Small intestine (tissue), 7 donors: ENCODE data around the gene SLC39A10. TPM values are rescaled to one million over a fixed set of nuclear protein-coding genes. Genes with fewer than 3 reads are reported as not detected.
"Not testable (repeated sequence)": the region's sequence is repeated elsewhere in the genome, so short reads cannot be mapped to it uniquely, and the experiment has no call there.

Source experiments
- DNase-seq, 2 donors: peaks; one replicate each; pipeline versions ENCODE4 v3.0.0 to v3.0.0-alpha.2; 2013
- FAIRE-seq: peaks from 2 replicates; lab custom pipeline; 2012; peaks lifted over from hg19 to GRCh38; lab: Jason Lieb, UNC
- H3K27ac ChIP-seq, 3 donors: one replicate each; pipeline ENCODE4 v1.5.1; 2013; ENCODE audit warnings: low read length in 2 of 3, mild to moderate bottlenecking in 2 of 3, control low read depth in 1 of 3, inconsistent platforms in 1 of 3, low read depth in 1 of 3, moderate library complexity in 1 of 3
- H3K27me3 ChIP-seq, 3 donors: one replicate each; pipeline ENCODE4 v1.6.1; 2013; ENCODE audit warnings: low read length in 3 of 3, inconsistent platforms in 1 of 3; ENCODE audit not compliant: control insufficient read depth in 3 of 3, insufficient read depth in 3 of 3
- H3K36me3 ChIP-seq, 3 donors: one replicate each; pipeline ENCODE4 v1.6.1; 2013; ENCODE audit warnings: low read length in 3 of 3, inconsistent platforms in 1 of 3, low read depth in 1 of 3, mild to moderate bottlenecking in 1 of 3, moderate library complexity in 1 of 3; ENCODE audit not compliant: control insufficient read depth in 3 of 3, insufficient read depth in 2 of 3
- H3K4me1 ChIP-seq, 3 donors: one replicate each; pipeline ENCODE4 v1.6.1; 2013; ENCODE audit warnings: low read length in 2 of 3, inconsistent platforms in 1 of 3, low read depth in 1 of 3, mild to moderate bottlenecking in 1 of 3, moderate library complexity in 1 of 3; ENCODE audit not compliant: control insufficient read depth in 3 of 3, insufficient read depth in 2 of 3
- H3K4me3 ChIP-seq, 3 donors: one replicate each; pipeline ENCODE4 v1.5.1; 2013; ENCODE audit warnings: low read length in 3 of 3, control low read depth in 1 of 3, inconsistent platforms in 1 of 3, low read depth in 1 of 3, mild to moderate bottlenecking in 1 of 3, moderate library complexity in 1 of 3
- H3K9me3 ChIP-seq, 2 donors: one replicate each; pipeline ENCODE4 v1.6.1; 2013; ENCODE audit warnings: low read depth in 1 of 2, low read length in 1 of 2; ENCODE audit not compliant: control insufficient read depth in 2 of 2, insufficient read depth in 1 of 2
- WGBS, 3 donors: extraction: QIAGEN DNeasy Blood & Tissue Kit; methylation state at CpG; one replicate each; pipeline ENCODE4 v1.1.7; 2013; 5-methylcytosine and 5-hydroxymethylcytosine counted together
- polyA plus RNA-seq, 4 donors: library from polyadenylated mRNA; stranded (reverse) in 3 of 4; unstranded in 1 of 4; fragments of 200-250 nt in 3 of 4; fragments of 120-200 nt in 1 of 4; gene quantifications; one replicate each; pipeline versions ENCODE4 v1.2.1 to v1.2.3, GENCODE V29; 2013
- donor health status: healthy with polysubstance abuse.
- donor health status: control.
- donor health status: control.
- donor health status: Bipolar disorder and iron deficiency.
- donor health status: healthy.

The SLC39A10 gene
- polyA plus RNA-seq, 4 donors: 0.89 to 24.6 (median 7.3) TPM

GRCh38 chr2:195648370-195648769 is 8.7 kb upstream of the SLC39A10 start:
- not testable (repeated sequence) for H3K4me1 ChIP-seq, DNase-seq, H3K4me3 ChIP-seq, H3K9me3 ChIP-seq, H3K27me3 ChIP-seq, H3K27ac ChIP-seq, FAIRE-seq, H3K36me3 ChIP-seq
- WGBS, 3 donors: 93 to 94% (median 93%) methylated on average over 2 of the region's 2 CpGs

GRCh38 chr2:195648787-195649186 is 8.2 kb upstream of the SLC39A10 start:
- no peak for FAIRE-seq
- no peak overlapping the region for H3K27ac ChIP-seq
- WGBS, 3 donors: 73 to 86% (median 81%) methylated on average over 5 of the region's 5 CpGs

GRCh38 chr2:195649629-195650190 is 7.3 kb upstream of the SLC39A10 start:
- 72 to 81% (median 74%) methylated on average over 6 of the region's 6 CpGs for WGBS, 3 donors
- DNase-seq: no peak
- H3K9me3 ChIP-seq: no peaks in the 10 kb centered on the region
- no peaks in the 10 kb centered on the region for H3K27me3 ChIP-seq
- peak overlapping the region in 1 of 3 donors; percentile 70 for H3K27ac ChIP-seq
- no peak overlapping the region for H3K4me3 ChIP-seq
- no peaks in the 10 kb centered on the region for H3K4me1 ChIP-seq
- FAIRE-seq: no peak
- no peaks in the 10 kb centered on the region for H3K36me3 ChIP-seq

More at GRCh38 chr2:195648787-195649186, 8.2 kb upstream of the SLC39A10 start:
- H3K9me3 ChIP-seq: no peaks in the 10 kb centered on the region
- DNase-seq: no peak
- H3K36me3 ChIP-seq: no peaks in the 10 kb centered on the region
- H3K27me3 ChIP-seq: no peaks in the 10 kb centered on the region
- H3K4me3 ChIP-seq: no peak overlapping the region
- H3K4me1 ChIP-seq: no peaks in the 10 kb centered on the region

DNA sequence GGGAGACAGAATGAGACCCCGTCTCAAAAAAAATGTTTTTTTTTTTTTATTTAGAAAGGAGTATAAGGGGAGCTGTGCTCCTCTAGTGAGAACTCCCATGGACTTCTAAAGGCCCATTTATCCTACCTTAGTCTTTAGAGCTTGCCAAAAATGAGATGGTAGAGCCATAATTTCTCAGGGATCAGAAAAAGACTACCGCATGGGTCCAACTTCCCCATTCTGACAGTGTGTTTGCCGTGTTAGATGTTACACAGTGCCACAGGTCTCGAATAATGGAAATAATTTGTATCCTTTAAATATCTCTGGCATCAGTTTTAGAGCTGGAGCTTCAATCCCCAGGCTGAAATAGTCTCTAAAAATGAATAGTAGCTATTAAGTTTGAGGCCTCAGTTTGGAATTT is 6.0 kb upstream of the SLC39A10 start:
- no peak for FAIRE-seq
- Histone ChIP-seq H3K27ac (no peak overlapping the region), H3K4me3 (no peak overlapping the region), H3K4me1 (peaks cover 0 to 1% (median 0%) of the 10 kb centered on the region in 3 donors), H3K27me3 (no peaks in the 10 kb centered on the region), H3K36me3 (no peaks in the 10 kb centered on the region), H3K9me3 (no peaks in the 10 kb centered on the region)
- 78 to 84% (median 82%) methylated on average over 4 of the region's 4 CpGs for WGBS, 3 donors
- DNase-seq: no peak

DNA sequence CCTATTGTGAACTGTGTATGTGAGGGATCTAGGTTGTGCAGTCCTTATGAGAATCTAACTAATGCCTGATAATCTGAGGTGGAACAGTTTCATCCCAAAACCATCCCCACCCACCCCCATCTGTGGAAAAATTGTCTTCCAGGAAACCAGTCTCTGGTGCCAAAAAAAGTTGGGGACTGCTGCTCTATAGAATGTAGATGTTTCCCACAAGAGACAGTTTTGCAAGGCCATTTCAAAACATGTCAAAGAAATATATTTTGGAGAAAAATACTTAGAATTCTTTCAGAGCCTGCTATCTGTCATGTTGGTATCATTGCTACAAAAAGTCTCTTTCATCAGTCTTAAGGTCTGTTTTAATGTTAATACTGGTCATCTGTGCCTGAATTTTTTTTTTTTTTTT is 4.1 kb upstream of the SLC39A10 start:
- Histone ChIP-seq H3K27me3 (no peaks in the 10 kb centered on the region), H3K27ac (no peak overlapping the region), H3K36me3 (no peaks in the 10 kb centered on the region), H3K9me3 (no peaks in the 10 kb centered on the region), H3K4me3 (no peak overlapping the region), H3K4me1 (peaks cover 0 to 6% (median 0%) of the 10 kb centered on the region in 3 donors)
- FAIRE-seq (no peak), DNase-seq (no peak)

DNA sequence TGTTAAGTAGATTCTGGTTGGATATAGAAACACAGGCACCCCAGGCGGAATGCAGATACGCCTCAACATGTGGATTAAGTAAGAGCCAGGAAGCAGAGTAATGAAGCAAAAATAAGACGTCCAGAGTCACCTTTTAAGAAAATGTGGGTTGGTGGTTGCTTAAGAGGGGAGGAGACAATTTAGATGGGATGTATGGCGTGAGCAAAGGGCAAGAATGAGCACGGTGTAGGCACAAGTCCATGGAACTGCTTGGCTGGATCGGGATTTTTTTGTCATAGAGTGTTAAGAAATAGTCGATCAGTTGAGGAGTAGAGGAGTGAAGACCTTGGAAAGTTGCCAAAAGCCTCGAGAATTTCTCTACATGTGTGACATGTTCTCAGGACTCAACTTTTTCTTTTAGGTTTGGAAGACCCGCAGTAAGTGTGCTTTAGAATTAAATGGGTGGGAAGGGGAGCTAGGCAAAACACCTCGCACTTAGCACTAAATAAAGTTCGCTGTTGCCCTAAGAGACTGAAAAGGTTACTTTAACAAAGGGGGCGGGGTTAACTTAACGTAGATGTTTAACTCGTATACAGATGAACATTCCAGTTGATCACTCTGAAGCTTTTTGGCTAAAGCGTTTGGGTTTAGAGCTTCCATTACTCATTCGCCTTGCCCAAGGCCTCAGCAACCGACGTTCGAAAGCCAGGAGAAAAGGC is 716 bp upstream of the SLC39A10 start:
- H3K36me3 ChIP-seq: no peaks in the 10 kb centered on the region
- no peaks in the 10 kb centered on the region for H3K9me3 ChIP-seq
- peak overlapping the region in 2 of 3 donors; percentile 15 to 99 for H3K4me3 ChIP-seq
- peak overlapping the region; percentile 4 to 100 (median 73) for H3K27ac ChIP-seq
- DNase-seq: no peak
- no peaks in the 10 kb centered on the region for H3K27me3 ChIP-seq
- no peak for FAIRE-seq
- 31 to 37% (median 31%) methylated on average over 19 of the region's 19 CpGs for WGBS, 3 donors
- peaks cover 0 to 15% (median 0%) of the 10 kb centered on the region in 3 donors for H3K4me1 ChIP-seq

- Histone ChIP-seq H3K4me3 (peak overlapping the region; percentile 96 to 100 (median 99)), H3K27me3 (no peaks in the 10 kb centered on the region), H3K36me3 (no peaks in the 10 kb centered on the region), H3K4me1 (peaks cover 0 to 18% (median 0%) of the 10 kb centered on the region in 3 donors), H3K9me3 (no peaks in the 10 kb centered on the region), H3K27ac (peak overlapping the region; percentile 93 to 100 (median 95))
- FAIRE-seq (no peak), DNase-seq (peak; percentile 60 to 85)
- WGBS, 3 donors: 0 to 1% (median 0%) methylated on average over 48 to 66 of the region's 66 CpGs
These were observed 861 bp downstream of the SLC39A10 start for GRCh38 chr2:195657634-195658540.

DNA sequence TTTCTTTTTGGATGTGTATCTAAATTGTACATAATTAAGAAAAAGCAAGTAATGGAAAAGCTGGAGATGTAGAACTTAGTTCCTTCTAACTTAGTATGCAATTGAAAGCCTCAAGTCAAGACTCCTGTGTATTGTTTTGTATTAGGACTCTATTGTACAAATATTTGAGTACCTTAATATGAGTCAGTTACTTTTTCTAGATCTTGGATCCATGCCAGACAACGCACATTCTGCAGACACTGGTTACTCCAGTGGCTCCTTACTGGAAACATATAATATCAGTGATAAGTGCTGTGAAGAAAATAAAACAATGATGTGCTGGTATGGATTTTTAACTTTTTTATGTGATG is 1.5 kb downstream of the SLC39A10 start:
- FAIRE-seq (peak; percentile 62), DNase-seq (peak; percentile 57 to 64)
- peak overlapping the region; percentile 22 to 99 (median 28) for H3K4me3 ChIP-seq
- H3K27ac ChIP-seq: peak overlapping the region; percentile 41 to 95 (median 45)
- 0 to 4% (median 0%) methylated on average over 1 of the region's 1 CpG for whole genome bisulfite sequencing, 3 donors
- no peaks in the 10 kb centered on the region for H3K9me3 ChIP-seq
- peaks cover 0 to 19% (median 0%) of the 10 kb centered on the region in 3 donors for H3K4me1 ChIP-seq
- H3K27me3 ChIP-seq: no peaks in the 10 kb centered on the region
- H3K36me3 ChIP-seq: no peaks in the 10 kb centered on the region
